ENCODE results near the gene USP50. TPM values are rescaled to one million over a fixed set of nuclear protein-coding genes. Genes with fewer than 3 reads are reported as not detected.
A peak's percentile ranks its signal among the peaks of the same experiment; 100 is the strongest.
"Not testable (repeated sequence)": the region's sequence is repeated elsewhere in the genome, so short reads cannot be mapped to it uniquely, and the experiment has no call there.

USP50 gene
- polyA plus RNA-seq, 1 donor from 2014 or later: not detected

GRCh38 chr15:50542887-50543210, 3.6 kb downstream of the USP50 start:
- Mint-ChIP-seq H3K4me3 (no peak overlapping the region), H3K36me3 (peaks cover 2% of the 10 kb centered on the region), H3K27ac (no peak overlapping the region), H3K27me3 (peaks cover 3% of the 10 kb centered on the region), H3K4me1 (no peaks in the 10 kb centered on the region), H3K9me3 (no peaks in the 10 kb centered on the region)

- H3K27me3 Mint-ChIP-seq: no peaks in the 10 kb centered on the region
- no peaks in the 10 kb centered on the region for H3K4me1 Mint-ChIP-seq
- H3K27ac Mint-ChIP-seq: no peak overlapping the region
- no peak overlapping the region for H3K4me3 Mint-ChIP-seq
- no peaks in the 10 kb centered on the region for H3K36me3 Mint-ChIP-seq
- H3K9me3 Mint-ChIP-seq: no peaks in the 10 kb centered on the region
Observed at GRCh38 chr15:50531766-50532165, 14.7 kb downstream of the USP50 start.

- H3K27ac Mint-ChIP-seq: no peak overlapping the region
- H3K4me1 Mint-ChIP-seq: no peaks in the 10 kb centered on the region
- H3K4me3 Mint-ChIP-seq: no peak overlapping the region
- H3K9me3 Mint-ChIP-seq: no peaks in the 10 kb centered on the region
- no peaks in the 10 kb centered on the region for H3K27me3 Mint-ChIP-seq
- H3K36me3 Mint-ChIP-seq: no peaks in the 10 kb centered on the region
Observed at GRCh38 chr15:50531163-50531562, 15.3 kb downstream of the USP50 start.

GRCh38 chr15:50523851-50524251, 22.6 kb downstream of the USP50 start:
- Mint-ChIP-seq H3K9me3 (peaks cover 2 to 4% (median 3%) of the 10 kb centered on the region in 3 donors), H3K4me3 (no peak overlapping the region), H3K27ac (no peak overlapping the region), H3K36me3 (peaks cover 4% of the 10 kb centered on the region), H3K4me1 (no peaks in the 10 kb centered on the region), H3K27me3 (no peaks in the 10 kb centered on the region)

GRCh38 chr15:50519740-50520425, 26.6 kb downstream of the USP50 start:
- Mint-ChIP-seq H3K27me3 (no peaks in the 10 kb centered on the region), H3K4me1 (no peaks in the 10 kb centered on the region), H3K27ac (no peak overlapping the region), H3K4me3 (no peak overlapping the region), H3K36me3 (peaks cover 4% of the 10 kb centered on the region), H3K9me3 (peaks cover under 1 to 4% (median 3%) of the 10 kb centered on the region in 3 donors)

GRCh38 chr15:50513001-50513400, 33.5 kb downstream of the USP50 start:
- no peaks in the 10 kb centered on the region for H3K27me3 Mint-ChIP-seq

GRCh38 chr15:50506121-50506520, 40.3 kb downstream of the USP50 start:
- Mint-ChIP-seq H3K27ac (no peak overlapping the region), H3K27me3 (no peaks in the 10 kb centered on the region), H3K36me3 (peaks cover 9% of the 10 kb centered on the region), H3K4me1 (peaks cover 0 to 1% (median 0%) of the 10 kb centered on the region in 3 donors), H3K4me3 (no peak overlapping the region), H3K9me3 (no peaks in the 10 kb centered on the region)

More at GRCh38 chr15:50513001-50513400, 33.5 kb downstream of the USP50 start:
- Mint-ChIP-seq H3K27ac (no peak overlapping the region), H3K9me3 (peaks cover 0 to 1% (median 0%) of the 10 kb centered on the region in 3 donors), H3K36me3 (peaks cover 7% of the 10 kb centered on the region), H3K4me3 (no peak overlapping the region), H3K4me1 (no peaks in the 10 kb centered on the region)

- not testable (repeated sequence) for H3K4me3 Mint-ChIP-seq, H3K4me1 Mint-ChIP-seq, H3K27me3 Mint-ChIP-seq, H3K36me3 Mint-ChIP-seq, H3K27ac Mint-ChIP-seq, H3K9me3 Mint-ChIP-seq
Observed at GRCh38 chr15:50505656-50506055, 40.8 kb downstream of the USP50 start.

- Mint-ChIP-seq H3K36me3 (peaks cover 6% of the 10 kb centered on the region), H3K9me3 (no peaks in the 10 kb centered on the region), H3K27me3 (no peaks in the 10 kb centered on the region), H3K27ac (no peak overlapping the region), H3K4me1 (peaks cover 0 to 4% (median 1%) of the 10 kb centered on the region in 3 donors), H3K4me3 (no peak overlapping the region)
Observed at GRCh38 chr15:50503144-50503543, 43.3 kb downstream of the USP50 start.

- no peaks in the 10 kb centered on the region for H3K27me3 Mint-ChIP-seq
- no peak overlapping the region for H3K27ac Mint-ChIP-seq
- peaks cover 0 to 4% (median 1%) of the 10 kb centered on the region in 3 donors for H3K4me1 Mint-ChIP-seq
- peaks cover 6% of the 10 kb centered on the region for H3K36me3 Mint-ChIP-seq
- H3K4me3 Mint-ChIP-seq: no peak overlapping the region
- H3K9me3 Mint-ChIP-seq: no peaks in the 10 kb centered on the region
Observed at GRCh38 chr15:50501815-50502214, 44.7 kb downstream of the USP50 start.

- Mint-ChIP-seq H3K4me1 (peaks cover 0 to 4% (median 0%) of the 10 kb centered on the region in 3 donors), H3K27ac (no peak overlapping the region), H3K4me3 (no peak overlapping the region), H3K9me3 (no peaks in the 10 kb centered on the region), H3K36me3 (peaks cover 6% of the 10 kb centered on the region), H3K27me3 (no peaks in the 10 kb centered on the region)
Observed at GRCh38 chr15:50500352-50500751, 46.1 kb downstream of the USP50 start.

- Mint-ChIP-seq H3K27me3 (no peaks in the 10 kb centered on the region), H3K4me3 (no peak overlapping the region), H3K27ac (no peak overlapping the region), H3K9me3 (no peaks in the 10 kb centered on the region), H3K36me3 (peaks cover 8% of the 10 kb centered on the region), H3K4me1 (peaks cover 0 to 4% (median 0%) of the 10 kb centered on the region in 3 donors)
Observed at GRCh38 chr15:50496692-50497091, 49.8 kb downstream of the USP50 start.

- H3K4me1 Mint-ChIP-seq, H3K27me3 Mint-ChIP-seq, H3K9me3 Mint-ChIP-seq, H3K4me3 Mint-ChIP-seq, H3K27ac Mint-ChIP-seq, H3K36me3 Mint-ChIP-seq: not testable (repeated sequence)
Observed at GRCh38 chr15:50494547-50494946, 51.9 kb downstream of the USP50 start.

- no peaks in the 10 kb centered on the region for H3K4me1 Mint-ChIP-seq
- H3K27ac Mint-ChIP-seq: peak overlapping the region in 1 of 3 donors; percentile 76
- H3K9me3 Mint-ChIP-seq: no peaks in the 10 kb centered on the region
- H3K36me3 Mint-ChIP-seq: peaks cover 6% of the 10 kb centered on the region
- H3K4me3 Mint-ChIP-seq: no peak overlapping the region
- H3K27me3 Mint-ChIP-seq: no peaks in the 10 kb centered on the region
Observed at GRCh38 chr15:50493625-50494024, 52.8 kb downstream of the USP50 start.

GRCh38 chr15:50487287-50487686, 59.2 kb downstream of the USP50 start:
- Mint-ChIP-seq H3K9me3 (no peaks in the 10 kb centered on the region), H3K4me3 (no peak overlapping the region), H3K4me1 (peaks cover 5 to 19% (median 15%) of the 10 kb centered on the region in 3 donors), H3K36me3 (peaks cover 13% of the 10 kb centered on the region), H3K27ac (no peak overlapping the region), H3K27me3 (no peaks in the 10 kb centered on the region)

- Mint-ChIP-seq H3K27ac (peak overlapping the region in 1 of 3 donors; percentile 69), H3K4me3 (peak overlapping the region in 1 of 4 donors; percentile 64), H3K4me1 (peaks cover 10 to 34% (median 24%) of the 10 kb centered on the region in 3 donors), H3K9me3 (no peaks in the 10 kb centered on the region), H3K36me3 (peaks cover 15% of the 10 kb centered on the region), H3K27me3 (no peaks in the 10 kb centered on the region)
Observed at GRCh38 chr15:50485389-50485788, 61.1 kb downstream of the USP50 start.

Measured in IgD-negative memory B cell (primary cell).